ENCODE results near the gene WFDC5. TPM values are rescaled to one million over a fixed set of nuclear protein-coding genes. Genes with fewer than 3 reads are reported as not detected.

The WFDC5 gene
- total RNA-seq, 1 experiment from 2014 or later = not detected

DNA sequence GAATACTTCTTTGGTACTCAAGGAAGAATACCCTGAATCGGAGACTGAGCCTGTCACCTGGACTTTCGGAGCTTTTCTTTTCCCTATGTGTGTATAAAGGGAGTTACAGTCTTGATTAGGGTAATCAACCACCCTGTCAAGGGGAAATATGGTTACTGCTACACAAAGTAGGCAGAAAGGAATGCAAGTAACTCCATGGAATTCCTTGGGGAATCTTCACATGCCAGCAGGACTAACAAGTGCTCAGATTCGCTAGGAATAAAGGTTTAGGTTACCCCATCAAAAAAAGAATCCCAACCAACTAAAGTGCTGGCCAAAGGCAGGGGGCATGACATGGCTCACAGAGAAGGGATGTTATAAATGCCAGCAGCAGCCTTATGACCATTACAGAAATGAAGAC lies 24.5 kb downstream of the WFDC5 start (continued):
- TF ChIP-seq ZNF425 (CRISPR knock-in tag; conservative IDR thresholded peaks at IDR 0.05) = no peak

- no peak for TF ChIP-seq ZNF317 (CRISPR knock-in tag; IDR thresholded peaks at IDR 0.05; ENCODE audit: borderline replicate concordance, low read depth)
- TF ChIP-seq ZNF219 (CRISPR knock-in tag; IDR thresholded peaks at IDR 0.05; ENCODE audit: borderline replicate concordance) = no peak
- no peak for TF ChIP-seq ZNF423 (CRISPR knock-in tag; IDR thresholded peaks at IDR 0.05)
- TF ChIP-seq SMAD3 (CRISPR knock-in tag; IDR thresholded peaks at IDR 0.05; ENCODE audit: borderline replicate concordance) = no peak
- TF ChIP-seq GRHL2 (CRISPR knock-in tag; IDR thresholded peaks at IDR 0.05; ENCODE audit: insufficient replicate concordance, severe bottlenecking) = no peak
- DNase-seq (ENCODE audit: low spot score) (no peak), ATAC-seq (no peak)
- Mint-ChIP-seq H3K36me3 (peaks cover 3% of the 10 kb centered on the region; the same call in 1 of the 2 replicates), H3K4me1 (peaks cover 12% of the 10 kb centered on the region), H3K27me3 (ENCODE audit: low read depth) (no peaks in the 10 kb centered on the region), H3K4me3 (no peak overlapping the region), H3K9me3 (no peaks in the 10 kb centered on the region), H3K27ac (peak overlapping the region; percentile 53)
- POLR2A ChIA-PET = no interaction called here
- CTCF ChIA-PET = interaction anchor here (0.7 to 1.4 kb wide), 3 partner anchors 24 to 51 kb away, joined by 3 to 4 read pairs (median 3); no protein-coding TSS in a partner anchor
Measured at GRCh38 chr20:45088247-45088646, 26.7 kb downstream of the WFDC5 start.

GRCh38 chr20:45087814-45088213 lies 27.2 kb downstream of the WFDC5 start:
- H3K27me3 Mint-ChIP-seq (ENCODE audit: low read depth) = no peaks in the 10 kb centered on the region
- peaks cover 7% of the 10 kb centered on the region for H3K36me3 Mint-ChIP-seq
- peaks cover 3% of the 10 kb centered on the region for H3K9me3 Mint-ChIP-seq
- no peak overlapping the region for H3K4me3 Mint-ChIP-seq
- ChIA-PET POLR2A (no interaction called here), CTCF (interaction anchor here (0.9 to 1.4 kb wide), 3 partner anchors 24 to 51 kb away, joined by 3 to 4 read pairs (median 4); no protein-coding TSS in a partner anchor)
- DNase-seq (ENCODE audit: low spot score) (no peak), ATAC-seq (no peak)
- peaks cover 12% of the 10 kb centered on the region for H3K4me1 Mint-ChIP-seq
- TF ChIP-seq NFYB (CRISPR knock-in tag; conservative IDR thresholded peaks at IDR 0.05; ENCODE audit: low read depth) = no peak
- TF ChIP-seq, protein P1, sequence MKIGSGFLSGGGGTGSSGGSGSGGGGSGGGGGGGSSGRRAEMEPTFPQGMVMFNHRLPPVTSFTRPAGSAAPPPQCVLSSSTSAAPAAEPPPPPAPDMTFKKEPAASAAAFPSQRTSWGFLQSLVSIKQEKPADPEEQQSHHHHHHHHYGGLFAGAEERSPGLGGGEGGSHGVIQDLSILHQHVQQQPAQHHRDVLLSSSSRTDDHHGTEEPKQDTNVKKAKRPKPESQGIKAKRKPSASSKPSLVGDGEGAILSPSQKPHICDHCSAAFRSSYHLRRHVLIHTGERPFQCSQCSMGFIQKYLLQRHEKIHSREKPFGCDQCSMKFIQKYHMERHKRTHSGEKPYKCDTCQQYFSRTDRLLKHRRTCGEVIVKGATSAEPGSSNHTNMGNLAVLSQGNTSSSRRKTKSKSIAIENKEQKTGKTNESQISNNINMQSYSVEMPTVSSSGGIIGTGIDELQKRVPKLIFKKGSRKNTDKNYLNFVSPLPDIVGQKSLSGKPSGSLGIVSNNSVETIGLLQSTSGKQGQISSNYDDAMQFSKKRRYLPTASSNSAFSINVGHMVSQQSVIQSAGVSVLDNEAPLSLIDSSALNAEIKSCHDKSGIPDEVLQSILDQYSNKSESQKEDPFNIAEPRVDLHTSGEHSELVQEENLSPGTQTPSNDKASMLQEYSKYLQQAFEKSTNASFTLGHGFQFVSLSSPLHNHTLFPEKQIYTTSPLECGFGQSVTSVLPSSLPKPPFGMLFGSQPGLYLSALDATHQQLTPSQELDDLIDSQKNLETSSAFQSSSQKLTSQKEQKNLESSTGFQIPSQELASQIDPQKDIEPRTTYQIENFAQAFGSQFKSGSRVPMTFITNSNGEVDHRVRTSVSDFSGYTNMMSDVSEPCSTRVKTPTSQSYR (CRISPR knock-in tag; IDR thresholded peaks at IDR 0.05) = no peak
- TF ChIP-seq NR1H2 (CRISPR knock-in tag; IDR thresholded peaks at IDR 0.05) = no peak
- TF ChIP-seq HMGA2 (CRISPR knock-in tag; IDR thresholded peaks at IDR 0.05) = no peak
- no peak for TF ChIP-seq MYBL2 (CRISPR knock-in tag; IDR thresholded peaks at IDR 0.05)
- peak overlapping the region; percentile 53 for H3K27ac Mint-ChIP-seq

GRCh38 chr20:45087097-45087790 lies 27.7 kb downstream of the WFDC5 start:
- H3K27me3 Mint-ChIP-seq (ENCODE audit: low read depth) = no peaks in the 10 kb centered on the region
- POLR2A ChIA-PET = no interaction called here
- peaks cover 12% of the 10 kb centered on the region for H3K4me1 Mint-ChIP-seq
- DNase-seq (ENCODE audit: low spot score) (no peak), ATAC-seq (no peak)
- peaks cover 9% of the 10 kb centered on the region for H3K9me3 Mint-ChIP-seq
- no peak overlapping the region for H3K4me3 Mint-ChIP-seq
- CTCF ChIA-PET = interaction anchor here (0.9 to 2.0 kb wide), 4 partner anchors 8 to 206 kb away, joined by 4 to 10 read pairs (median 7); no protein-coding TSS in a partner anchor
- peaks cover 13% of the 10 kb centered on the region for H3K36me3 Mint-ChIP-seq
- H3K27ac Mint-ChIP-seq = no peak overlapping the region
- no peak for TF ChIP-seq OVOL2 (CRISPR knock-in tag; IDR thresholded peaks at IDR 0.05; ENCODE audit: borderline replicate concordance)
- no peak for TF ChIP-seq CTCF (IDR thresholded peaks at IDR 0.05)
- TF ChIP-seq NFE2L1 (CRISPR knock-in tag; IDR thresholded peaks at IDR 0.05) = no peak
- TF ChIP-seq, protein P2, sequence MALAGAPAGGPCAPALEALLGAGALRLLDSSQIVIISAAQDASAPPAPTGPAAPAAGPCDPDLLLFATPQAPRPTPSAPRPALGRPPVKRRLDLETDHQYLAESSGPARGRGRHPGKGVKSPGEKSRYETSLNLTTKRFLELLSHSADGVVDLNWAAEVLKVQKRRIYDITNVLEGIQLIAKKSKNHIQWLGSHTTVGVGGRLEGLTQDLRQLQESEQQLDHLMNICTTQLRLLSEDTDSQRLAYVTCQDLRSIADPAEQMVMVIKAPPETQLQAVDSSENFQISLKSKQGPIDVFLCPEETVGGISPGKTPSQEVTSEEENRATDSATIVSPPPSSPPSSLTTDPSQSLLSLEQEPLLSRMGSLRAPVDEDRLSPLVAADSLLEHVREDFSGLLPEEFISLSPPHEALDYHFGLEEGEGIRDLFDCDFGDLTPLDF (CRISPR knock-in tag; IDR thresholded peaks at IDR 0.05) = no peak
- TF ChIP-seq ATF6 (CRISPR knock-in tag; IDR thresholded peaks at IDR 0.05) = no peak
- TF ChIP-seq, protein P3, sequence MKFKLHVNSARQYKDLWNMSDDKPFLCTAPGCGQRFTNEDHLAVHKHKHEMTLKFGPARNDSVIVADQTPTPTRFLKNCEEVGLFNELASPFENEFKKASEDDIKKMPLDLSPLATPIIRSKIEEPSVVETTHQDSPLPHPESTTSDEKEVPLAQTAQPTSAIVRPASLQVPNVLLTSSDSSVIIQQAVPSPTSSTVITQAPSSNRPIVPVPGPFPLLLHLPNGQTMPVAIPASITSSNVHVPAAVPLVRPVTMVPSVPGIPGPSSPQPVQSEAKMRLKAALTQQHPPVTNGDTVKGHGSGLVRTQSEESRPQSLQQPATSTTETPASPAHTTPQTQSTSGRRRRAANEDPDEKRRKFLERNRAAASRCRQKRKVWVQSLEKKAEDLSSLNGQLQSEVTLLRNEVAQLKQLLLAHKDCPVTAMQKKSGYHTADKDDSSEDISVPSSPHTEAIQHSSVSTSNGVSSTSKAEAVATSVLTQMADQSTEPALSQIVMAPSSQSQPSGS (CRISPR knock-in tag; IDR thresholded peaks at IDR 0.05; ENCODE audit: borderline replicate concordance, low read depth) = no peak
